Neuronal stem cell (in vitro differentiated cells): ENCODE measurements around the gene USP11.

ENCODE experiments used
- DNase-seq: peaks from one replicate; pipeline ENCODE4 v3.0.0-alpha.2; 2013; ENCODE audit warnings: low spot score
- H2AFZ ChIP-seq: one replicate; pipeline ENCODE4 v1.6.1; 2013; ENCODE audit warnings: mild to moderate bottlenecking, low read length, inconsistent platforms
- H2AK5ac ChIP-seq: 2 replicates; pipeline ENCODE4 v1.6.1; 2013; ENCODE audit warnings: low read depth, mild to moderate bottlenecking, inconsistent platforms, low read length, moderate library complexity, mixed read lengths
- H2BK120ac ChIP-seq: 2 replicates; pipeline ENCODE4 v1.6.1; 2013; ENCODE audit warnings: low read depth, mild to moderate bottlenecking, inconsistent platforms, low read length, moderate library complexity, mixed read lengths
- H2BK12ac ChIP-seq: one replicate; pipeline ENCODE4 v1.6.1; 2013; ENCODE audit warnings: low read length, inconsistent platforms
- H2BK15ac ChIP-seq: 2 replicates; pipeline ENCODE4 v1.6.1; 2013; ENCODE audit warnings: mild to moderate bottlenecking, low read length, inconsistent platforms, mixed read lengths
- H2BK5ac ChIP-seq: one replicate; pipeline ENCODE4 v1.6.1; 2013; ENCODE audit warnings: inconsistent platforms, mild to moderate bottlenecking, low read length, moderate library complexity
- H3K14ac ChIP-seq: one replicate; pipeline ENCODE4 v1.6.1; 2013; ENCODE audit warnings: low read length, inconsistent platforms
- H3K18ac ChIP-seq: 2 replicates; pipeline ENCODE4 v1.6.1; 2013; ENCODE audit warnings: low read length, inconsistent platforms
- H3K23ac ChIP-seq: 2 replicates; pipeline ENCODE4 v1.6.1; 2013; ENCODE audit warnings: low read depth, mild to moderate bottlenecking, mixed read lengths, low read length, inconsistent platforms; ENCODE audit not compliant: poor library complexity
- H3K27ac ChIP-seq: replicated peaks from 3 replicates; pipeline ENCODE4 v1.5.1; 2013; ENCODE audit warnings: low read length, inconsistent platforms
- H3K27me3 ChIP-seq, 3 experiments: 2 replicates each; pipeline ENCODE4 v1.6.1; 2013; ENCODE audit warnings: low read length in 3 of 3, mild to moderate bottlenecking in 2 of 3, inconsistent platforms in 1 of 3, low read depth in 1 of 3, mixed read lengths in 1 of 3, moderate library complexity in 1 of 3; ENCODE audit not compliant: control insufficient read depth in 3 of 3, insufficient read depth in 3 of 3
- H3K36me3 ChIP-seq, 2 donors: replicated peaks in 1 of 2; 2 replicates each; pipeline ENCODE4 v1.6.1; 2013; ENCODE audit warnings: low read length in 2 of 2; ENCODE audit not compliant: control insufficient read depth in 2 of 2, insufficient read depth in 2 of 2
- H3K4ac ChIP-seq: 2 replicates; pipeline ENCODE4 v1.6.1; 2013; ENCODE audit warnings: inconsistent platforms, mild to moderate bottlenecking, low read length, moderate library complexity
- H3K4me1 ChIP-seq, 2 donors: 1 replicate in 1 of 2; 2 replicates in 1 of 2; pipeline ENCODE4 v1.6.1; 2013; ENCODE audit warnings: low read length in 2 of 2, low read depth in 1 of 2; ENCODE audit not compliant: control insufficient read depth in 2 of 2, insufficient read depth in 1 of 2
- H3K4me2 ChIP-seq: one replicate; pipeline ENCODE4 v1.6.1; 2013; ENCODE audit warnings: mild to moderate bottlenecking, low read length, inconsistent platforms; ENCODE audit not compliant: insufficient read depth, poor library complexity, severe bottlenecking
- H3K4me3 ChIP-seq, 2 donors: 2 replicates each; pipeline ENCODE4 v1.5.1; 2013; ENCODE audit warnings: low read length in 2 of 2, mild to moderate bottlenecking in 2 of 2, inconsistent platforms in 1 of 2, moderate library complexity in 1 of 2
- H3K79me1 ChIP-seq: one replicate; pipeline ENCODE4 v1.6.1; 2013; ENCODE audit warnings: low read depth, mild to moderate bottlenecking, inconsistent platforms, low read length, moderate library complexity
- H3K9ac ChIP-seq: one replicate; pipeline ENCODE4 v1.6.1; 2013; ENCODE audit warnings: mild to moderate bottlenecking, low read depth, low read length, inconsistent platforms; ENCODE audit not compliant: poor library complexity
- H3K9me3 ChIP-seq, 2 donors: replicated peaks in 1 of 2; 2 replicates each; pipeline versions ENCODE3 to v1.6.1; 2013; ENCODE audit warnings: low read length in 2 of 2, mild to moderate bottlenecking in 2 of 2, inconsistent platforms in 1 of 2, low read depth in 1 of 2, mixed read lengths in 1 of 2, moderate library complexity in 1 of 2; ENCODE audit not compliant: control insufficient read depth in 2 of 2, insufficient read depth in 1 of 2
- H4K8ac ChIP-seq: one replicate; pipeline ENCODE4 v1.6.1; 2013; ENCODE audit warnings: low read depth, mild to moderate bottlenecking, inconsistent platforms, low read length, moderate library complexity
- H4K91ac ChIP-seq: one replicate; pipeline ENCODE4 v1.6.1; 2013; ENCODE audit warnings: low read length, low read depth, mild to moderate bottlenecking, inconsistent platforms; ENCODE audit not compliant: poor library complexity
- WGBS, 2 donors: extraction: QIAGEN DNeasy Blood & Tissue Kit; methylation state at CpG; one replicate each; pipeline ENCODE4 v1.1.7; 2013; ENCODE audit warnings: missing lambda C conversion rate in 2 of 2, mixed read lengths in 1 of 2; ENCODE audit not compliant: insufficient read length in 2 of 2, insufficient replicate concordance in 1 of 2; ENCODE audit errors: extremely low coverage in 2 of 2; 5-methylcytosine and 5-hydroxymethylcytosine counted together

The USP11 gene

GRCh38 chrX:47197526-47197925, 35.3 kb upstream of the USP11 start:
- peaks cover 11% of the 10 kb centered on the region for H3K79me1 ChIP-seq
- H4K8ac ChIP-seq, result no peak overlapping the region
- DNase-seq, result no peak
- no peaks in the 10 kb centered on the region for H3K9me3 ChIP-seq
- no peak overlapping the region for H3K14ac ChIP-seq
- no peak overlapping the region for H2AK5ac ChIP-seq
- no peak overlapping the region for H4K91ac ChIP-seq
- no peak overlapping the region for H3K23ac ChIP-seq
- peaks cover 21 to 27% of the 10 kb centered on the region in 2 donors for H3K4me1 ChIP-seq
- no peak overlapping the region for H3K4ac ChIP-seq
- H2BK120ac ChIP-seq, result no peak overlapping the region
- no peaks in the 10 kb centered on the region for H3K27me3 ChIP-seq
- H3K4me2 ChIP-seq, result no peak overlapping the region
- no peak overlapping the region for H2BK5ac ChIP-seq
- no peak overlapping the region for H2BK15ac ChIP-seq
- H3K9ac ChIP-seq, result no peak overlapping the region
- H2AFZ ChIP-seq, result no peak overlapping the region
- H3K27ac ChIP-seq, result no peak overlapping the region
- no CpG with 5 or more reads among the region's 7 CpGs for whole genome bisulfite sequencing, 2 donors
- no peak overlapping the region for H3K4me3 ChIP-seq
- H2BK12ac ChIP-seq, result no peak overlapping the region
- no peak overlapping the region for H3K18ac ChIP-seq
- peaks cover 38 to 77% of the 10 kb centered on the region in 2 donors for H3K36me3 ChIP-seq

- Histone ChIP-seq H3K4me3 (no peak overlapping the region), H3K14ac (no peak overlapping the region), H3K23ac (no peak overlapping the region), H3K27ac (no peak overlapping the region), H3K27me3 (no peaks in the 10 kb centered on the region), H2AFZ (no peak overlapping the region), H3K36me3 (peaks cover 44 to 83% of the 10 kb centered on the region in 2 donors), H3K18ac (no peak overlapping the region), H4K8ac (no peak overlapping the region), H2BK12ac (no peak overlapping the region), H3K4me1 (peaks cover 19 to 27% of the 10 kb centered on the region in 2 donors), H3K4ac (no peak overlapping the region), H2BK120ac (no peak overlapping the region), H3K4me2 (no peak overlapping the region), H2BK5ac (no peak overlapping the region), H3K9ac (no peak overlapping the region), H3K79me1 (peaks cover 11% of the 10 kb centered on the region), H2AK5ac (no peak overlapping the region), H2BK15ac (no peak overlapping the region), H3K9me3 (no peaks in the 10 kb centered on the region), H4K91ac (no peak overlapping the region)
- DNase-seq, result no peak
- no CpG with 5 or more reads among the region's 10 CpGs for WGBS, 2 donors
Measured at GRCh38 chrX:47198026-47198686, 34.7 kb upstream of the USP11 start.

DNA sequence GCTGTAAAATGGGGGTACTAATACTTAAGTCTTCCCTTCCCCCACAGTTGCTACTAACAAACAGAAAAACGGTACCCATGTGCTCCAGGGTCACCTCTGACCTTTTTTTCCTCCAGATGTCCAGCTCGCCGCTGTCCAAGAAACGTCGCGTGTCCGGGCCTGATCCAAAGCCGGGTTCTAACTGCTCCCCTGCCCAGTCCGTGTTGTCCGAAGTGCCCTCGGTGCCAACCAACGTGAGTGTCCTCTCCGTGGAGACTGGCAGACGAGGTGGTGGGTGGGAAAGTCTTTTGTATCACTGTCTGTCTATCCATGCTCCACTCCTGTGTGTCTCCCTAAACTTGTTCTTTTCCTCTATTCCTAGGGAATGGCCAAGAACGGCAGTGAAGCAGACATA, 34.1 kb upstream of the USP11 start:
- no peak overlapping the region for H4K91ac ChIP-seq
- WGBS, 2 donors, result no CpG with 5 or more reads among the region's 15 CpGs
- no peak overlapping the region for H3K4me2 ChIP-seq
- no peak overlapping the region for H3K14ac ChIP-seq
- no peak overlapping the region for H3K27ac ChIP-seq
- no peak overlapping the region for H2AFZ ChIP-seq
- no peak overlapping the region for H2BK120ac ChIP-seq
- no peak overlapping the region for H3K9ac ChIP-seq
- H3K4me1 ChIP-seq, result peaks cover 19 to 27% of the 10 kb centered on the region in 2 donors
- H3K4me3 ChIP-seq, result no peak overlapping the region
- DNase-seq, result no peak
- H2AK5ac ChIP-seq, result no peak overlapping the region
- H2BK12ac ChIP-seq, result no peak overlapping the region
- no peak overlapping the region for H3K23ac ChIP-seq
- H3K4ac ChIP-seq, result no peak overlapping the region
- no peaks in the 10 kb centered on the region for H3K27me3 ChIP-seq
- no peak overlapping the region for H2BK5ac ChIP-seq
- peaks cover 11% of the 10 kb centered on the region for H3K79me1 ChIP-seq
- H2BK15ac ChIP-seq, result no peak overlapping the region
- H4K8ac ChIP-seq, result no peak overlapping the region
- no peak overlapping the region for H3K18ac ChIP-seq
- peaks cover 45 to 88% of the 10 kb centered on the region in 2 donors for H3K36me3 ChIP-seq
- no peaks in the 10 kb centered on the region for H3K9me3 ChIP-seq

DNA sequence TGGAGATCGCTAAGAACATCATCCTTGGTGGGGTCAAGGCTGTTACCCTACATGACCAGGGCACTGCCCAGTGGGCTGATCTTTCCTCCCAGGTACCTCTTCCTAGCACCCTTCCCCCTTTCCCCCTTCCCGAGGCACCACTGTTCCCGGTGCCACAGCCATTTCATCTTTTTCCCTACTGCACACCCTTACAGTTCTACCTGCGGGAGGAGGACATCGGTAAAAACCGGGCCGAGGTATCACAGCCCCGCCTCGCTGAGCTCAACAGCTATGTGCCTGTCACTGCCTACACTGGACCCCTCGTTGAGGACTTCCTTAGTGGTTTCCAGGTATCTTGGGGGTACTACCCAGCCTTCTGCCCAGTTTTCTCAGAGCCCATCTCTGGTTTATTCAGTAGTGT, 33.5 kb upstream of the USP11 start:
- H3K4me1 ChIP-seq, result peaks cover 17 to 27% of the 10 kb centered on the region in 2 donors
- H2AFZ ChIP-seq, result no peak overlapping the region
- no peak overlapping the region for H3K4ac ChIP-seq
- DNase-seq, result no peak
- H3K36me3 ChIP-seq, result peaks cover 47 to 94% of the 10 kb centered on the region in 2 donors
- H2BK5ac ChIP-seq, result no peak overlapping the region
- no peak overlapping the region for H3K14ac ChIP-seq
- H3K27me3 ChIP-seq, result no peaks in the 10 kb centered on the region
- H3K9ac ChIP-seq, result no peak overlapping the region
- H2BK120ac ChIP-seq, result no peak overlapping the region
- H3K4me3 ChIP-seq, result no peak overlapping the region
- no peak overlapping the region for H3K4me2 ChIP-seq
- no peak overlapping the region for H4K91ac ChIP-seq
- H3K18ac ChIP-seq, result no peak overlapping the region
- H3K27ac ChIP-seq, result no peak overlapping the region
- WGBS, 2 donors, result no CpG with 5 or more reads among the region's 10 CpGs
- peaks cover 9% of the 10 kb centered on the region for H3K79me1 ChIP-seq
- peak overlapping the region; percentile 43 for H4K8ac ChIP-seq
- no peak overlapping the region for H2AK5ac ChIP-seq
- no peak overlapping the region for H2BK15ac ChIP-seq
- H3K9me3 ChIP-seq, result no peaks in the 10 kb centered on the region
- no peak overlapping the region for H2BK12ac ChIP-seq
- no peak overlapping the region for H3K23ac ChIP-seq
